Measurements from ENCODE around the gene ABCB8.

ABCB8 gene

GRCh38 chr7:151059367-151060112 is 31.3 kb downstream of the ABCB8 start, which contains the start of gene SLC4A2:
TSS of gene SLC4A2 (plus strand) at chr7:151059589. CDS start at chr7:151061988, 2,399 bp downstream.
- peak; percentile 48 for DNase-seq

GRCh38 chr7:151060113-151060415 is 31.8 kb downstream of the ABCB8 start:
- DNase-seq, result no peak

GRCh38 chr7:151060416-151061212 is 32.4 kb downstream of the ABCB8 start:
- peak; percentile 16 for DNase-seq

GRCh38 chr7:151061213-151062110 is 33.2 kb downstream of the ABCB8 start:
- no peak for DNase-seq

- no peak for DNase-seq
Observed at GRCh38 chr7:151062111-151062398, 33.8 kb downstream of the ABCB8 start.

GRCh38 chr7:151062399-151063211 is 34.4 kb downstream of the ABCB8 start:
- no peak for DNase-seq

- DNase-seq, result no peak
Observed at GRCh38 chr7:151063212-151063561, 34.9 kb downstream of the ABCB8 start.

- DNase-seq, result no peak
Observed at GRCh38 chr7:151064454-151064853, 36.2 kb downstream of the ABCB8 start.

GRCh38 chr7:151064993-151065392 is 36.7 kb downstream of the ABCB8 start:
- DNase-seq, result no peak

GRCh38 chr7:151065516-151065915 is 37.3 kb downstream of the ABCB8 start:
- no peak for DNase-seq

- no peak for DNase-seq
Observed at GRCh38 chr7:151066273-151066974, 38.2 kb downstream of the ABCB8 start.

GRCh38 chr7:151068069-151068773 is 40.0 kb downstream of the ABCB8 start:
- no peak for DNase-seq

GRCh38 chr7:151069841-151070573 is 41.8 kb downstream of the ABCB8 start:
- no peak for DNase-seq

GRCh38 chr7:151070574-151070960 is 42.3 kb downstream of the ABCB8 start:
- DNase-seq, result no peak

- DNase-seq, result no peak
Observed at GRCh38 chr7:151071032-151071866, 43.0 kb downstream of the ABCB8 start.

GRCh38 chr7:151073990-151074389 is 45.7 kb downstream of the ABCB8 start:
- DNase-seq, result no peak

GRCh38 chr7:151074817-151075661 is 46.8 kb downstream of the ABCB8 start:
- no peak for DNase-seq

- no peak for DNase-seq
Observed at GRCh38 chr7:151075662-151075971, 47.4 kb downstream of the ABCB8 start.

GRCh38 chr7:151075978-151076426 is 47.8 kb downstream of the ABCB8 start:
- no peak for DNase-seq

Data from NCI-H1694 treated with DMSO at 0.1 percent for 48 hours (cell line).